Measurements from ENCODE around the gene HMOX1. TPM values are rescaled to one million over a fixed set of nuclear protein-coding genes. Genes with fewer than 3 reads are reported as not detected.

The HMOX1 gene
- total RNA-seq, 1 donor from 2014 or later: 57.3 TPM

GRCh38 chr22:35379146-35379993 is 1.5 kb upstream of the HMOX1 start:
- no peak for DNase-seq (ENCODE audit: low read depth in 2 of 2)

GRCh38 chr22:35380013-35380412 is 883 bp upstream of the HMOX1 start:
- DNase-seq (ENCODE audit: low read depth in 2 of 2): no peak

GRCh38 chr22:35381424-35382009 is 621 bp downstream of the HMOX1 start:
- no peak for DNase-seq (ENCODE audit: low read depth in 2 of 2)

GRCh38 chr22:35383679-35384071 is 2.8 kb downstream of the HMOX1 start:
- DNase-seq (ENCODE audit: low read depth in 2 of 2): no peak

GRCh38 chr22:35384527-35384926 is 3.6 kb downstream of the HMOX1 start:
- DNase-seq (ENCODE audit: low read depth in 2 of 2): no peak

- DNase-seq (ENCODE audit: low read depth in 2 of 2): no peak
These were observed 4.2 kb downstream of the HMOX1 start for GRCh38 chr22:35384975-35385588.

GRCh38 chr22:35386670-35387288 is 5.9 kb downstream of the HMOX1 start:
- DNase-seq (ENCODE audit: low read depth in 2 of 2): no peak

- DNase-seq (ENCODE audit: low read depth in 2 of 2): no peak
These were observed 10.0 kb downstream of the HMOX1 start for GRCh38 chr22:35390933-35391332.

GRCh38 chr22:35392357-35392756 is 11.5 kb downstream of the HMOX1 start:
- DNase-seq (ENCODE audit: low read depth in 2 of 2): no peak

GRCh38 chr22:35393116-35394010 is 12.5 kb downstream of the HMOX1 start:
- DNase-seq (ENCODE audit: low read depth in 2 of 2): no peak

GRCh38 chr22:35394011-35394312 is 13.1 kb downstream of the HMOX1 start:
- DNase-seq (ENCODE audit: low read depth in 2 of 2): peak in 1 of 2 donors; percentile 43

GRCh38 chr22:35394810-35395563 is 14.1 kb downstream of the HMOX1 start:
- no peak for DNase-seq (ENCODE audit: low read depth in 2 of 2)

- DNase-seq (ENCODE audit: low read depth in 2 of 2): peak; percentile 70 to 84
These were observed 15.7 kb downstream of the HMOX1 start for GRCh38 chr22:35396622-35397021.

GRCh38 chr22:35397095-35397904 is 16.4 kb downstream of the HMOX1 start:
- peak; percentile 43 to 60 for DNase-seq (ENCODE audit: low read depth in 2 of 2)

- DNase-seq (ENCODE audit: low read depth in 2 of 2): no peak
These were observed 17.7 kb downstream of the HMOX1 start for GRCh38 chr22:35398591-35398973.

- no peak for DNase-seq (ENCODE audit: low read depth in 2 of 2)
These were observed 18.3 kb downstream of the HMOX1 start for GRCh38 chr22:35399114-35399677.

GRCh38 chr22:35399678-35400500 is 19.0 kb downstream of the HMOX1 start, which contains the start of gene MCM5:
Gene MCM5 (plus strand): TSS chr22:35400140. CDS start chr22:35400439, 299 bp downstream.
- peak; percentile 93 to 98 for DNase-seq (ENCODE audit: low read depth in 2 of 2)

- DNase-seq (ENCODE audit: low read depth in 2 of 2): no peak
These were observed 19.6 kb downstream of the HMOX1 start for GRCh38 chr22:35400501-35400790.

- DNase-seq (ENCODE audit: low read depth in 2 of 2): no peak
These were observed 21.0 kb downstream of the HMOX1 start for GRCh38 chr22:35401863-35402262.
